IPS-20b (cell line): ENCODE data around the gene CHI3L1.

Source experiments
- H3K27ac ChIP-seq: one replicate; pipeline ENCODE4 v1.5.1; 2013; ENCODE audit warnings: low read length
- H3K27me3 ChIP-seq: 2 replicates; pipeline ENCODE4 v1.6.1; 2013; ENCODE audit warnings: mild to moderate bottlenecking, low read length, inconsistent platforms; ENCODE audit not compliant: insufficient read depth
- H3K36me3 ChIP-seq: 2 replicates; pipeline ENCODE4 v1.6.1; 2013; ENCODE audit warnings: low read depth, mild to moderate bottlenecking, inconsistent platforms, low read length, moderate library complexity; ENCODE audit not compliant: insufficient read depth
- H3K4me1 ChIP-seq: 2 replicates; pipeline ENCODE4 v1.6.1; 2013; ENCODE audit warnings: mild to moderate bottlenecking, control low read depth, inconsistent platforms, low read length, moderate library complexity; ENCODE audit not compliant: insufficient read depth
- H3K4me3 ChIP-seq: 2 replicates; pipeline ENCODE4 v1.5.1; 2013; ENCODE audit warnings: mild to moderate bottlenecking, low read length, inconsistent platforms
- H3K9ac ChIP-seq: 2 replicates; pipeline ENCODE4 v1.6.1; 2013; ENCODE audit warnings: low read depth, mild to moderate bottlenecking, inconsistent platforms, low read length, moderate library complexity
- H3K9me3 ChIP-seq: 2 replicates; pipeline ENCODE4 v1.6.1; 2013; ENCODE audit warnings: mild to moderate bottlenecking, low read depth, low read length, inconsistent platforms; ENCODE audit not compliant: insufficient read depth

Gene CHI3L1

DNA sequence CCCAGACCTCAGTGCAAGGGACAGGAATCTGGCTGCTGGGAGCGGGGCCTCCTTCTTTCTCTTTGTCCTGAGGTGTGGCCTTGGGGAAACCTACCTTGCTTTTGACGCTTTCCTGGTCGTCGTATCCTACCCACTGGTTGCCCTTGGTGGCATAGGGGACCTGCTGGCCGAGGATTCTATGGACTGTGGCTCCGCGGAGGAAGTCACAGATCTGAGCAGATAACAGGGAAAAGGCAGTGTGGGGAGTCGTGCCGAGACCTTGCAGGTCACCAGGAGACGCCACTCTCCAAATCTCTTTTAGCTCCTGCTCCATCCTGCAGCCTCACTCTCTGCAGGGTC, 6.9 kb downstream of the CHI3L1 start:
- peaks cover 5% of the 10 kb centered on the region; the same call in 1 of the 2 replicates for H3K4me1 ChIP-seq
- H3K9ac ChIP-seq: no peak overlapping the region
- no peaks in the 10 kb centered on the region; the same call in 1 of the 2 replicates for H3K27me3 ChIP-seq
- H3K36me3 ChIP-seq: no peaks in the 10 kb centered on the region
- H3K9me3 ChIP-seq: no peaks in the 10 kb centered on the region
- no peak overlapping the region for H3K27ac ChIP-seq
- H3K4me3 ChIP-seq: no peak overlapping the region

DNA sequence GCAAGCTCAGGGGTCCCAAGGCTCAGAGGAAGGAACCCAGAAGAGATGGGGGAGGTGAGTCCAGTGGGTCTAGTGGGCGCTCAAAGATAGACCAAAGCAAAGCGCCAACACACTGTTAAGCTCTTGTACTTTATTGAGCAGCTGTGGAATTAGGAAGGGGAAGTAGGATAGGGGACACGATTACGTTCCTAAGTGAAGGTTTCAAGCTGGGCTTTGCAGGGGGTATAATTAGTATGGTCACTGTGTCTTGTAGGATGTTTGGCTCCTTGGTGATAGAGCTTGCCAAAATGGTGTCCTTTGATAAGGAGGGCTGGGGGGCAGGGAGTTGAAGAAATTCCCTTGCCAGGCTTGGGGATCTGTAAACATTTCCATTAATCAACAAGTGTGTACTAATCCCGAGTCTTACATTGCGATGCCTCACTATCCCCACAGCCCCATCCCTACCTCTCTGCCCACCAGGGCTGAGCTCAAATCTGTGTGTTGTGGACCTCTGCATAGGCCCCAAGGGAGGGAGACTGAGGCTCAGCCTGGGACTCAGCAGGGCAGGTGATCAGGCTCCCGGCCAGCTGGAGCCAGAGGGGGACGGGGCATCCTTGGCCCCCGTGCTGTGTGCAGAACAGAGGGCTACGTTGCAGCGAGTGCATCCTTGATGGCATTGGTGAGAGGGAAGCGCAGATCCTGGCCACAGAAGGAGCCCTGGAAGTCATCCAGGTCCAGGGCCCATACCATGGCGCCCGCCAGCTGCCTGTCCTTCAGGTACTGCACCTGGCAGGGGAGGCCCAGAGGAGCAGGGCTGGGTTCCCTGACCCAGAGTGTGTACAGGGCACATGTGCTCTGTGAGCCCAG, 7.5 kb downstream of the CHI3L1 start:
- no peaks in the 10 kb centered on the region for H3K9me3 ChIP-seq
- no peak overlapping the region for H3K27ac ChIP-seq
- H3K4me3 ChIP-seq: no peak overlapping the region
- no peaks in the 10 kb centered on the region; the same call in 1 of the 2 replicates for H3K27me3 ChIP-seq
- no peak overlapping the region for H3K9ac ChIP-seq
- H3K4me1 ChIP-seq: peaks cover 5% of the 10 kb centered on the region; the same call in 1 of the 2 replicates
- H3K36me3 ChIP-seq: no peaks in the 10 kb centered on the region

DNA sequence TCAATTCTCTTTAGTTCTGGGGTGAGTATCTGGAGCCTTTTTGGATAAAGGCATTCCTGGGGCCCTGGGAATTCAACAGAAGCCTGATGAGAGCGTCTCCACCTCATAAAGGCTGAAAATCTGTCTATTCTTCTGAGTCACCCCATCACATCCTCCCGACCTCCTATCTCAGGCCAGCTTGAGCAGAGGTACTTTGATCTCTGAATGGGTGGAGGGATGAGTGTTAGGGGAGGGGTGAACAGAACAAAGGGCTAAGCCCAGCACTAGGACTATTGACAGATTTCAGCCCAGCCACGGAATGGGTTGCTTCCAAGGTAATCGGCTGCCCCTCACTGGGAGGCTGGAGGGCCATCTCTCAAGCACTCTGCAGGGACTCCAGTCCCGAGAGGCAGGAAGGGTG, 8.4 kb downstream of the CHI3L1 start:
- Histone ChIP-seq H3K4me1 (peaks cover 5% of the 10 kb centered on the region; the same call in 1 of the 2 replicates), H3K27me3 (no peaks in the 10 kb centered on the region; the same call in 1 of the 2 replicates), H3K9me3 (no peaks in the 10 kb centered on the region), H3K9ac (no peak overlapping the region), H3K27ac (no peak overlapping the region), H3K36me3 (no peaks in the 10 kb centered on the region), H3K4me3 (no peak overlapping the region)

DNA sequence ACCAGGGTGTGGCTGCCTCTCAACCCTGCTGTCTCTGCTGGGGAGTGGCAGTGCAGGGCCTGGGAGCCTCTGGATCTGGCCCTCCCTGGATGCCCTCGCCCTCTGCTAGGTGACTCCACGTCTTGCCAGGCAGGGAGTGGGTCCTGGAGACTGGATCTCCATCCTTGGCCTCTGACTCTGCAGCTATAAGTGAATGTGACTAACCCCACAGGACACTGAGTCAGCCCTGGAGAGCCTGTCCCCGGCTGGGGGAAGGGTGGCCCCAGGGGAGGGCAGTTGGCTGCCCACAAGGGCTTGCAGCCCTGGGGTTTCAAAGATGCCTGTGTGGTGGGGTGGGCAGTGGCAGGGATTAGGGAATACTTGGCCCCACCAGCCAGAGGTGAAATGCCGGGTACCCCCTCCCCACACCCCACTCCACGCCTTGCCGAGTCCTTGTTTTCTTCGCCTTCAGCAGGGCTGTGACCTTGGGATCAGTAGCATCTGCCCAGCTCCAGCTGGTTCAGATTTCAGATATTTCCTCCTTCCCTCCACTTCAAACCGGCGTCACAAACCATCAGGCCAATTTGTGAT, 8.9 kb downstream of the CHI3L1 start:
- Histone ChIP-seq H3K27ac (no peak overlapping the region), H3K9ac (no peak overlapping the region), H3K4me1 (peaks cover 5% of the 10 kb centered on the region; the same call in 1 of the 2 replicates), H3K4me3 (no peak overlapping the region), H3K36me3 (no peaks in the 10 kb centered on the region), H3K9me3 (no peaks in the 10 kb centered on the region), H3K27me3 (no peaks in the 10 kb centered on the region; the same call in 1 of the 2 replicates)

DNA sequence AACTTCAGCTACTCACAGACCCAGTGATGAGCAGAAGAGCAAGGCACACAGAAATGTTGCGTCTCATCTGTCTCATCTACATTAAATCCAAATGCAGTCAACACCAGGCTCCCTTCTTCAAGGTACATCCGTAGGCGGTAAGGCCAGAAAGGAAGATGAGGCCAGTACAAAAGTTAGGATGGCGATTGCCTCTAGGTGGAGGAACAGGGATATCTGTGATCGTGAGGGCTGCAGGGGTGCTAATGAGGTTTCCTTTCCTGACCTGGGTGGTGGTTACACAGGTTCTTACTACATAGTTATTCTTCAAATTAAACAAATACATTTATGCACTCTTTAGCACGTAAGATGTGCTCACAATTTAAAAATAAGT, 9.5 kb downstream of the CHI3L1 start:
- Histone ChIP-seq H3K9me3 (no peaks in the 10 kb centered on the region), H3K4me3 (no peak overlapping the region), H3K36me3 (no peaks in the 10 kb centered on the region), H3K4me1 (peaks cover 5% of the 10 kb centered on the region; the same call in 1 of the 2 replicates), H3K27ac (no peak overlapping the region), H3K27me3 (no peaks in the 10 kb centered on the region; the same call in 1 of the 2 replicates), H3K9ac (no peak overlapping the region)

DNA sequence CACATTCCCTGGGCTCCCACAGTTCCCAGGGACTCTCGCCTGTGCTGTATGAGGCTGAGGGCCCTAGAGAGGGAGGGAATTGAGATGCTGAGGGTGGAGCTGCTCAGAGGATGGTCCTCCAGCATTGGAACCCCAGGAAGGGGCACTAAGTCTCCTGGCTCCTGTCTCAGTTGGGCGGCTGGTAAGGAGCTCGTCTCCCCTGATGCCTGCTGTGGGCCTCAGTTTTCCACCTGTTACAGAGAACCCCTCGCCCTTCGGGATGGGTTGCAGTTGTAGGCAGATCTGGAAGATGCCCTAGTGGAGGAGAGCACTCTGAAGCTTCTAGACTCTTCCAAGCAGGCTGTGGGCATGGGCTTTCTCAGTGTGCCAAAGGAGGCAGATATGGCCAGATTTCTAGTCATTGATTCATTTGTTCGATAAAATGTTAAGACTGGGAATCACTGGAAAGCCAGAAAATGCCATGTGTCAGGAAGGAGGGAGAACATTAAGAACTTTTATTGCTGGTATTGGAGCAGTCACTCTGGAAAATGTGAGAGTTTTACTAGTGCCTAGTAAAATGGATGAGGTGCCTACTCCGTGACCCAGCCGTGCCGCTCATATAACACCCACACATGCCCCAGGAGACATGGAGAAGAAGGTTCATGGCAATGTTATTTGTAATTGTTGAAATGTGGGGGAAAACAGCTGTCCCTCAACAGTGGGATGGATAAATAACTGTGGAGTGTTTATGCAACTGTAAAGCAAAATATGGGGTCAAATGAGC, 10.1 kb downstream of the CHI3L1 start:
- Histone ChIP-seq H3K9ac (no peak overlapping the region), H3K36me3 (no peaks in the 10 kb centered on the region), H3K27me3 (no peaks in the 10 kb centered on the region; the same call in 1 of the 2 replicates), H3K4me1 (peaks cover 5% of the 10 kb centered on the region; the same call in 1 of the 2 replicates), H3K9me3 (no peaks in the 10 kb centered on the region), H3K4me3 (no peak overlapping the region), H3K27ac (no peak overlapping the region)

DNA sequence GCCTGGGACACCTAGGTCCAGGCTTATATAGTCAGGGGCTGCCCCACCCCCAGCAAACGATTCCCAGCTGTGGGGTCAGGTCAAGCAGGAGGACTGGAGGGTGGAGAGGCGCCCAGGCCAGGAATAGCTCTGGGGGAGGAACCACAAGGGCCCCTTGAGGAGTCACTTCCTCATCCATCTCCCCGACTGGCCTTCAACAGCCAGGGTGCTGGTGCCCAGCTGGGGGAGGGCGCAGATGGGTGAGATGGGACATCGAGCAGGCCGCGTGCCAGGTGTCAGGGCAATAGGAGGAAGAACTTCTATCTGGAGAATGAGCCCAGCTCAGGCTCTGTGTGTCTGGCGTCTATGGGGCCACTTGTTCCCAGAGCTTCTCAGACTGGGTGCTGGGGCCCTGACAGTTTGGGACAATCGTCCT, 10.7 kb downstream of the CHI3L1 start:
- Histone ChIP-seq H3K36me3 (no peaks in the 10 kb centered on the region), H3K27ac (no peak overlapping the region), H3K9ac (no peak overlapping the region), H3K4me1 (peaks cover 5% of the 10 kb centered on the region; the same call in 1 of the 2 replicates), H3K4me3 (no peak overlapping the region), H3K9me3 (no peaks in the 10 kb centered on the region), H3K27me3 (no peaks in the 10 kb centered on the region; the same call in 1 of the 2 replicates)

DNA sequence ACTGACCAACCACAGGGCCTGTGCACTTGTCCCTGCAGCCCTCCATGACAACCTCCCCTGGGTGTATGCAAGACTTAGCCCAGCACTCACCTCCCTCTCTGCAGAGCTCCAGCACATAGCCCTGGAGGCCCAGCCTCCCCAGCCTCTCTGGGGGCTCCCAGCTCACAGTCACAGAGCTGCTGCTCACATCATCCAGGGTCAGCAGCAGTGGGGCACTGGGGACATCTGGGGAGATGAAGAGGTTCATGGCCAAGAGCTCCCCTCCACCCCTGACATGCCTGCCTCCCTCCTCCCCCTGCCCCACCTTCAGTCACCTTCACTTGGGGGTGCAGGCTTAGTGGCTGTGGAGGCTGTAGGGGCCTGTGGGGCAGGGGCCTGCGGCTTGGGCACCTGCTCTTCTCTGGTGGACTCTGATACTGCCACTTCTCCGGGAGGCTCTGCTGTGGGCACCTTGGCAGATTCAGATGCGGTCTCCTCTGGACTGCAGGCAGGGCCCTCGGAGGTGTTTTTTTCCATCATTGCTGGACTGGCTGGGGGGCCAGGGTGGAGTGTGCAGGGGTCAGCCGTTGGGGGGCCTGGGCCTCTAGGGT, 11.2 kb downstream of the CHI3L1 start, which contains the start of gene MYBPH:
TSS of gene MYBPH (minus strand) at position 590 of the 590 bp plus-strand sequence. CDS start at position 519, 71 bp downstream.
- Histone ChIP-seq H3K4me1 (peaks cover 5% of the 10 kb centered on the region; the same call in 1 of the 2 replicates), H3K9me3 (no peaks in the 10 kb centered on the region), H3K27me3 (no peaks in the 10 kb centered on the region; the same call in 1 of the 2 replicates), H3K27ac (no peak within 1 kb of the TSS), H3K9ac (no peak within 1 kb of the TSS), H3K4me3 (no peak within 1 kb of the TSS), H3K36me3 (no peaks in the 10 kb centered on the region)

DNA sequence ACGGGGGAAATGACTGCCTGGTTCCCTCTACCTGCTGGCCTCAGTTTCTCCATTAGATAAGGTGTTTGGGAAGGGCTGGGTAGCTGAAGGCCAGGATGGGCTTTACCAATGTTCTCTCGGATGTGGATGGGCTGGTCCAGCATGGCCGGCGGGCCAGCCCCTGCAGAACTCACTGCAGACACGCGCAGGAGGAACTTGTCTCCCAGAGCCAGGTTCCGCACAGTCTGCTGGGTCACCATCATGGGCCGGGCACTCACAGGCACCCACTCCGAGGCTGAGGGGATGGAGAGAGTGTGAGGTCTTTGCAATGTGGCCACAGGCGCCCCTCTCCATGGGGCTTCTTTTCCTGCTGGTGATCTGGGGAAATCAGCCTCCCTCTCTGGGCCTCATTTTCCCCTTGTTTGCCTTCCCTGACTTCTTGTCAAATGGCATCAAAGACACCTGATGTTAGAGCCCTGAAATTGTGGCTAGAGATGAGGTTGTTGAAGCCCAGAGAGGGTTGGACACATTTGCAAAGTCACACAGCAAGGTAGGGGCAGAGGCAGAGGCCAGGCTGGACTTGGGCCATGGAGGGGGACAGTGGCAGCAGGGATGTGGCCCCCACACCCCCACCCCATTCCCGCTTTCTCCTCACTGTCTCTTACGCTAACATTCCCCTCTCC, 12.0 kb downstream of the CHI3L1 start:
- no peaks in the 10 kb centered on the region for H3K36me3 ChIP-seq
- H3K27me3 ChIP-seq: no peaks in the 10 kb centered on the region
- no peak overlapping the region for H3K4me3 ChIP-seq
- no peaks in the 10 kb centered on the region for H3K9me3 ChIP-seq
- no peak overlapping the region for H3K27ac ChIP-seq
- peaks cover 5% of the 10 kb centered on the region; the same call in 1 of the 2 replicates for H3K4me1 ChIP-seq
- no peak overlapping the region for H3K9ac ChIP-seq

DNA sequence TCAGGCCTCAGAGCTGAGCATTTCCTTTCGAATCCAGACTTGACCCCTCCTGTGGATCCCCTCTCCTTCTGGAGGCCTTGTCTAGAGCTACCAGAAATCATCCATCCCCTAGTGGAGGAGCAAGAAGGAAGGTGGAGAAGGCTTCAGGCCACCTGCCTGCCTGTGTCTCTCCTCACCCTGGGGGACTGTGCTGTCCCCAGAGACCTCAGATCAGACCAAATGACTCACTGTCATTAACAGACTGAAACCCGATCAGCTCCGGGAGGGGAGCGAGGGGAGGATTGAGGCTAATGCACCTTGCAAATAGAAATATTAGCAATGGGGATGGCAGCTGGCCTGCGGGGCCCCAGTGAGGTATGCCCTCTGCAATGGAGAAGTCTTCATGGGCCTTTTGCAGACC, 12.9 kb downstream of the CHI3L1 start:
- Histone ChIP-seq H3K9me3 (no peaks in the 10 kb centered on the region), H3K4me3 (no peak overlapping the region), H3K4me1 (peaks cover 5% of the 10 kb centered on the region; the same call in 1 of the 2 replicates), H3K36me3 (no peaks in the 10 kb centered on the region), H3K27me3 (no peaks in the 10 kb centered on the region), H3K27ac (no peak overlapping the region), H3K9ac (no peak overlapping the region)
